Measurements from ENCODE around the gene SYNE1. TPM values are rescaled to one million over a fixed set of nuclear protein-coding genes. Genes with fewer than 3 reads are reported as not detected.

Gene SYNE1
- total and polyA plus RNA-seq, 7 donors = 6.0 to 74.6 (median 16.5) TPM

DNA sequence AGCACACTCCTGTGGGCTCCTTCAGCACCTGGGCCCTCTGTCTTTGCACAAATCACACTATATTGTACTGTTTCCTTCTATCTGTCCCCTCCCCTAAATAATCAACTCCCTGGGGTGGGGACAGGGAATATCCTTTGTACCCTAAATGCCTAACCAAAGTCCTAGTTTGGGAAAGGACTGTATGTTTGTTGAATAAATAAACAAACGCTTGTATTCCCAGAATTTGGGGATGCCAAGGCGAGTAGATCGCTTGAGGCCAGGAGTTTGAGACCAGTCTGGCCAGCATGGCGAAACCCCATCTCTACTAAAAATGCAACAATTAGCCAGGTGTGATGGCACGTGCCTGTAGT, 322.7 kb downstream of the SYNE1 start:
- no peak overlapping the region for H3K4me3 ChIP-seq
- H3K4me1 ChIP-seq = no peaks in the 10 kb centered on the region
- H3K27ac ChIP-seq = peak overlapping the region; percentile 7
- H3K36me3 ChIP-seq (ENCODE audit: insufficient read depth in 1 of 2, low read depth in 1 of 2) = peaks cover 9 to 84% of the 10 kb centered on the region in 2 donors
- TF ChIP-seq, protein P1, sequence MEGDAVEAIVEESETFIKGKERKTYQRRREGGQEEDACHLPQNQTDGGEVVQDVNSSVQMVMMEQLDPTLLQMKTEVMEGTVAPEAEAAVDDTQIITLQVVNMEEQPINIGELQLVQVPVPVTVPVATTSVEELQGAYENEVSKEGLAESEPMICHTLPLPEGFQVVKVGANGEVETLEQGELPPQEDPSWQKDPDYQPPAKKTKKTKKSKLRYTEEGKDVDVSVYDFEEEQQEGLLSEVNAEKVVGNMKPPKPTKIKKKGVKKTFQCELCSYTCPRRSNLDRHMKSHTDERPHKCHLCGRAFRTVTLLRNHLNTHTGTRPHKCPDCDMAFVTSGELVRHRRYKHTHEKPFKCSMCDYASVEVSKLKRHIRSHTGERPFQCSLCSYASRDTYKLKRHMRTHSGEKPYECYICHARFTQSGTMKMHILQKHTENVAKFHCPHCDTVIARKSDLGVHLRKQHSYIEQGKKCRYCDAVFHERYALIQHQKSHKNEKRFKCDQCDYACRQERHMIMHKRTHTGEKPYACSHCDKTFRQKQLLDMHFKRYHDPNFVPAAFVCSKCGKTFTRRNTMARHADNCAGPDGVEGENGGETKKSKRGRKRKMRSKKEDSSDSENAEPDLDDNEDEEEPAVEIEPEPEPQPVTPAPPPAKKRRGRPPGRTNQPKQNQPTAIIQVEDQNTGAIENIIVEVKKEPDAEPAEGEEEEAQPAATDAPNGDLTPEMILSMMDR (IDR thresholded peaks at IDR 0.05) = no peak
- intact Hi-C loops (cut with DNase I) = no loop called here
- no peaks in the 10 kb centered on the region for H3K9me3 ChIP-seq
- H3K27me3 ChIP-seq (ENCODE audit: insufficient read depth in 3 of 3, low read length in 2 of 3) = no peaks in the 10 kb centered on the region
- DNase-seq (no peak), ATAC-seq (no peak)
- 95 to 98% (median 98%) methylated on average over 5 of the region's 5 CpGs for WGBS, 3 donors

DNA sequence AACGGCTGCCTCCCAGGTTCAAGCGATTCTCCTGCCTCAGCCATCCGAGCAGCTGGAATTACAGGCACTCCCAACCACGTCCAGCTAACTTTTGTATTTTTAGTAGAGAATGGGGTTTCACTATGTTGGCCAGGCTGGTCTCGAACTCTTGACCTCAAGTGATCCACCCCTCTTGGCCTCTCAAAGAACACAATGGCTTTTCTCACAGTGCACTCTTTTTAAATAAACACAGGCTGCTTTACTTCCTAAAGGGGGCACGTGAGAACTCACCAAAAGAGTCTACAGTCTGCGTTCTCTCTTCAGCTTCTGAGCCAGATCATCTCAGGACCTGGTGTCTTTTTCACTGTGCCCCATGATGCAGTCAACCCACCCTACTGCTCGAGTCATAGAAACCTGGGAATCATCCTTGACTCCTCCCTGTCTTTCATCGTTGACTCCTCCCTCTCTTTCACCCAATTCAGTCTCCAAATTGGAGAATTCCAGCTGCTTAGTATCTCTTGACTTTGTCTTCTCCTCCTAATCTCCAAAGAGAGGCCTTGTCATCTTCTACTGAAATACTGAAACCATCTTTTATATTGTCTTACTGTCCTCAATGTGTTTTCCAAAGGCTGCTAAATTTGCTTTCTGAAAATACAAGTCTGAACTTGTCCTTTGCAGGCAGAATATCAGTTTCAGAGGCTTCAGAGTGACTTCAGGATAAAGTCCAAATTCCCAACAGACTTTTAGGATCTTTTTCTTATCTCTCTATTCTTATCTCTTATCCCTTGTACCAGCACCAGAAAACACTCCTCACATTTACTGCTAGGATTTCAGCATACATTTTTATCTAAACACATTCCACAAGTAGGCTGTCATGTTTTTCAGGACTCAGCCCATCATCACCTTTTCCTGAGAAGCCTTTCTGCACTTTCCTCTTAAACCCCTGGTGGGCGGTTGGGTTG, 323.4 kb downstream of the SYNE1 start:
- TF ChIP-seq, protein P1 (IDR thresholded peaks at IDR 0.05) = no peak

GRCh38 chr6:152312434-152312833, 324.7 kb downstream of the SYNE1 start:
- ATAC-seq = no peak
- no peak overlapping the region for H3K27ac ChIP-seq
- peaks cover 11 to 84% of the 10 kb centered on the region in 2 donors for H3K36me3 ChIP-seq (ENCODE audit: insufficient read depth in 1 of 2, low read depth in 1 of 2)
- H3K27me3 ChIP-seq (ENCODE audit: insufficient read depth in 3 of 3, low read length in 2 of 3) = no peaks in the 10 kb centered on the region
- TF ChIP-seq, protein P1 (IDR thresholded peaks at IDR 0.05) = no peak
- no peaks in the 10 kb centered on the region for H3K9me3 ChIP-seq
- H3K4me3 ChIP-seq = no peak overlapping the region
- intact Hi-C loops (cut with DNase I) = no loop called here
- DNase-seq = no peak
- H3K4me1 ChIP-seq = no peaks in the 10 kb centered on the region
- 97 to 100% (median 98%) methylated on average over 2 of the region's 2 CpGs for WGBS, 3 donors

More for the DNA sequence above, 323.4 kb downstream of the SYNE1 start:
- H3K36me3 ChIP-seq (ENCODE audit: insufficient read depth in 1 of 2, low read depth in 1 of 2) = peaks cover 9 to 84% of the 10 kb centered on the region in 2 donors
- H3K27me3 ChIP-seq (ENCODE audit: insufficient read depth in 3 of 3, low read length in 2 of 3) = no peaks in the 10 kb centered on the region
- H3K27ac ChIP-seq = peak overlapping the region; percentile 7
- H3K4me3 ChIP-seq = no peak overlapping the region
- intact Hi-C loops (cut with DNase I) = no loop called here
- no peaks in the 10 kb centered on the region for H3K4me1 ChIP-seq
- DNase-seq (no peak), ATAC-seq (no peak)
- no peaks in the 10 kb centered on the region for H3K9me3 ChIP-seq
- WGBS, 3 donors = 81 to 89% (median 85%) methylated on average over 10 of the region's 10 CpGs

- TF ChIP-seq, protein P1 (IDR thresholded peaks at IDR 0.05) = no peak
- peaks cover 11 to 79% of the 10 kb centered on the region in 2 donors for H3K36me3 ChIP-seq (ENCODE audit: insufficient read depth in 1 of 2, low read depth in 1 of 2)
- whole genome bisulfite sequencing, 3 donors = 91 to 95% (median 95%) methylated on average over 7 of the region's 7 CpGs
Measured at GRCh38 chr6:152310371-152310954, 326.7 kb downstream of the SYNE1 start.

More at GRCh38 chr6:152310371-152310954, 326.7 kb downstream of the SYNE1 start:
- Histone ChIP-seq H3K9me3 (no peaks in the 10 kb centered on the region), H3K27ac (no peak overlapping the region), H3K4me3 (no peak overlapping the region), H3K27me3 (ENCODE audit: insufficient read depth in 3 of 3, low read length in 2 of 3) (no peaks in the 10 kb centered on the region), H3K4me1 (no peaks in the 10 kb centered on the region)
- intact Hi-C loops (cut with DNase I) = no loop called here
- ATAC-seq = no peak
- no peak for DNase-seq
